H1 (cell line): ENCODE data around the gene GPR176. TPM values are rescaled to one million over a fixed set of nuclear protein-coding genes. Genes with fewer than 3 reads are reported as not detected.

Experiments
- CTCF ChIA-PET: fragments of 300-600 bp; sonication (Branson Sonifier 250); formaldehyde crosslinking; loops from one replicate; lab custom pipeline; 2021; ENCODE audit not compliant: partially characterized antibody; lab: Charles Lee
- POLR2A ChIA-PET: fragments of 300-600 bp; sonication (Branson Sonifier 250); formaldehyde crosslinking; loops from one replicate; lab custom pipeline; 2021; ENCODE audit warnings: inconsistent platforms; ENCODE audit not compliant: partially characterized antibody; lab: Charles Lee
- DNase-seq, 2 experiments: peaks; one replicate each; pipeline versions ENCODE4 v3.0.0 to v3.0.0-alpha.2; 2010 to 2022; ENCODE audit warnings: low spot score in 2 of 2, low read depth in 1 of 2, mixed read lengths in 1 of 2
- FAIRE-seq: peaks from 2 replicates; lab custom pipeline; 2011; peaks lifted over from hg19 to GRCh38; lab: Jason Lieb, UNC
- H2AFZ ChIP-seq: 2 replicates; pipeline ENCODE4 v1.8.1; 2012; ENCODE audit warnings: low read length, inconsistent platforms
- H2AK5ac ChIP-seq: 2 replicates; pipeline ENCODE4 v1.6.1; 2013; ENCODE audit warnings: low read depth, low read length
- H2BK120ac ChIP-seq: replicated peaks from 2 replicates; pipeline ENCODE3; 2013; ENCODE audit warnings: low read depth, low read length, inconsistent platforms
- H2BK12ac ChIP-seq: 2 replicates; pipeline ENCODE4 v1.6.1; 2013; ENCODE audit warnings: low read depth, low read length
- H2BK15ac ChIP-seq: 2 replicates; pipeline ENCODE4 v1.6.1; 2013; ENCODE audit warnings: low read length
- H2BK20ac ChIP-seq: 2 replicates; pipeline ENCODE4 v1.6.1; 2013; ENCODE audit warnings: low read length
- H2BK5ac ChIP-seq: 2 replicates; pipeline ENCODE4 v1.6.1; 2013; ENCODE audit warnings: low read depth, low read length
- H3K14ac ChIP-seq: 2 replicates; pipeline ENCODE4 v1.6.1; 2013; ENCODE audit warnings: inconsistent platforms; ENCODE audit not compliant: insufficient read length
- H3K18ac ChIP-seq: 2 replicates; pipeline ENCODE4 v1.6.1; 2013; ENCODE audit warnings: low read length; ENCODE audit errors: extremely low read depth
- H3K23ac ChIP-seq: 2 replicates; pipeline ENCODE4 v1.6.1; 2013; ENCODE audit warnings: inconsistent platforms; ENCODE audit not compliant: insufficient read length
- H3K23me2 ChIP-seq: 2 replicates; pipeline ENCODE4 v1.6.1; 2013; ENCODE audit warnings: low read depth, low read length
- H3K27ac ChIP-seq: 2 replicates; pipeline ENCODE4 v1.6.1; 2011; ENCODE audit warnings: low read depth, low read length, inconsistent platforms
- H3K27me3 ChIP-seq, 4 experiments: replicated peaks in 1 of 4; 1 replicate in 1 of 4; 2 replicates in 3 of 4; pipeline versions ENCODE4 v1.6.1 to v1.8.1; 2011 to 2013; ENCODE audit warnings: low read length in 3 of 4, mild to moderate bottlenecking in 3 of 4, inconsistent platforms in 2 of 4, mixed read lengths in 2 of 4, moderate library complexity in 1 of 4; ENCODE audit not compliant: control insufficient read depth in 3 of 4, insufficient read depth in 3 of 4; ENCODE audit errors: extremely low read depth in 1 of 4
- H3K36me3 ChIP-seq, 4 experiments: 2 replicates each; pipeline versions ENCODE4 v1.6.1 to v1.8.1; 2011 to 2013; ENCODE audit warnings: mild to moderate bottlenecking in 4 of 4, low read length in 3 of 4, moderate library complexity in 2 of 4, control low read depth in 1 of 4, inconsistent platforms in 1 of 4; ENCODE audit not compliant: insufficient read depth in 4 of 4, control insufficient read depth in 2 of 4
- H3K4ac ChIP-seq: replicated peaks from 2 replicates; pipeline ENCODE3; 2013; ENCODE audit warnings: low read length, low read depth, mixed read lengths, inconsistent platforms; ENCODE audit not compliant: insufficient read length
- H3K4me1 ChIP-seq, 4 experiments: replicated peaks in 1 of 4; 1 replicate in 1 of 4; 2 replicates in 3 of 4; pipeline versions ENCODE4 v1.6.1 to v1.8.1; 2011 to 2013; ENCODE audit warnings: low read length in 3 of 4, inconsistent platforms in 2 of 4, mixed read lengths in 1 of 4; ENCODE audit not compliant: insufficient read depth in 4 of 4, control insufficient read depth in 3 of 4
- H3K4me2 ChIP-seq, 2 experiments: 2 replicates each; pipeline versions ENCODE4 v1.6.1 to v1.8.1; 2011 to 2013; ENCODE audit warnings: low read depth in 2 of 2, low read length in 2 of 2, control low read depth in 1 of 2, inconsistent platforms in 1 of 2, mild to moderate bottlenecking in 1 of 2; ENCODE audit not compliant: insufficient read depth in 1 of 2
- H3K4me3 ChIP-seq, 4 experiments: fragments of 200-600, 300-600 bp in 1 of 4; sonication (generic), shearing (Covaris generic), sonication (Bioruptor Twin) in 1 of 4; 2 replicates each; pipeline versions ENCODE4 v1.5.1 to v1.8.1; 2011 to 2016; ENCODE audit warnings: low read length in 4 of 4, low read depth in 3 of 4, control low read depth in 2 of 4, inconsistent platforms in 2 of 4, mild to moderate bottlenecking in 2 of 4, mixed read lengths in 1 of 4, moderate library complexity in 1 of 4; ENCODE audit not compliant: insufficient read depth in 2 of 4; ENCODE audit errors: extremely low read depth in 1 of 4
- H3K56ac ChIP-seq: replicated peaks from 2 replicates; pipeline ENCODE3; 2013; ENCODE audit warnings: low read depth, mild to moderate bottlenecking, mixed read lengths, low read length, inconsistent platforms; ENCODE audit not compliant: insufficient read length
- H3K79me1 ChIP-seq: 2 replicates; pipeline ENCODE4 v1.6.1; 2013; ENCODE audit warnings: low read depth, low read length, control low read depth
- H3K79me2 ChIP-seq, 2 experiments: 2 replicates each; pipeline versions ENCODE4 v1.6.1 to v1.8.1; 2012 to 2013; ENCODE audit warnings: low read length in 2 of 2, mild to moderate bottlenecking in 2 of 2, inconsistent platforms in 1 of 2; ENCODE audit not compliant: insufficient read depth in 2 of 2, control insufficient read depth in 1 of 2
- H3K9ac ChIP-seq, 4 experiments: replicated peaks in 1 of 4; 1 replicate in 1 of 4; 2 replicates in 3 of 4; pipeline versions ENCODE4 v1.6.1 to v1.8.1; 2011 to 2013; ENCODE audit warnings: low read depth in 3 of 4, low read length in 3 of 4, control low read depth in 2 of 4, mild to moderate bottlenecking in 2 of 4, moderate library complexity in 2 of 4, inconsistent platforms in 1 of 4; ENCODE audit errors: extremely low read depth in 1 of 4
- H3K9me3 ChIP-seq, 2 experiments: 2 replicates each; pipeline versions ENCODE4 v1.6.1 to v1.8.1; 2012 to 2013; ENCODE audit warnings: mild to moderate bottlenecking in 2 of 2, moderate library complexity in 2 of 2, control low read depth in 1 of 2, inconsistent platforms in 1 of 2, low read depth in 1 of 2, low read length in 1 of 2, mixed read lengths in 1 of 2; ENCODE audit not compliant: insufficient read depth in 2 of 2
- H4K20me1 ChIP-seq, 2 experiments: replicated peaks in 1 of 2; 2 replicates each; pipeline versions ENCODE3 to v1.8.1; 2011 to 2013; ENCODE audit warnings: inconsistent platforms in 2 of 2, low read length in 2 of 2, mild to moderate bottlenecking in 1 of 2; ENCODE audit not compliant: insufficient read depth in 2 of 2, control insufficient read depth in 1 of 2
- H4K5ac ChIP-seq: 2 replicates; pipeline ENCODE4 v1.6.1; 2013; ENCODE audit warnings: low read length, low read depth, mixed read lengths, inconsistent platforms; ENCODE audit not compliant: insufficient read length
- H4K8ac ChIP-seq: 2 replicates; pipeline ENCODE4 v1.8.0; 2013; ENCODE audit warnings: mild to moderate bottlenecking, moderate library complexity, low read length, inconsistent platforms; ENCODE audit not compliant: insufficient read depth; ENCODE audit errors: extremely low read depth
- H4K91ac ChIP-seq: replicated peaks from 2 replicates; pipeline ENCODE3; 2013; ENCODE audit warnings: low read length, mixed read lengths, inconsistent platforms; ENCODE audit not compliant: insufficient read length
- BCL11A ChIP-seq, 2 experiments: IDR thresholded peaks; one replicate each; pipeline ENCODE4 v1.6.1; 2011; ENCODE audit warnings: low read depth in 2 of 2, low read length in 2 of 2, mild to moderate bottlenecking in 2 of 2
- CBX5 ChIP-seq: fragments of 300-800, 300-1000 bp; sonication (generic); IDR thresholded peaks from 2 replicates; pipeline ENCODE4 v1.7.1; 2016; ENCODE audit warnings: antibody characterized with exemption, low read length, low read depth
- CBX8 ChIP-seq: fragments of 300-800, 300-1000 bp; sonication (generic); IDR thresholded peaks from 2 replicates; pipeline ENCODE4 v1.7.1; 2016; ENCODE audit warnings: low read depth, low read length, borderline replicate concordance
- CHD1 ChIP-seq: IDR thresholded peaks from 2 replicates; pipeline ENCODE4 v1.6.1; 2012; ENCODE audit warnings: low read depth, low read length, improper control_type of control experiment
- CREB1 ChIP-seq: IDR thresholded peaks from 2 replicates; pipeline ENCODE4 v1.6.1; 2012; ENCODE audit warnings: inconsistent platforms
- E2F6 ChIP-seq: IDR thresholded peaks from 2 replicates; pipeline ENCODE4 v1.6.1; 2012; ENCODE audit warnings: inconsistent platforms
- EZH2 ChIP-seq: fragments of 200-600 bp; sonication (generic); IDR thresholded peaks from 2 replicates; pipeline ENCODE4 v1.7.1; 2012; ENCODE audit warnings: low read depth, mild to moderate bottlenecking, moderate library complexity, low read length, inconsistent platforms; ENCODE audit not compliant: severe bottlenecking
- GABPA ChIP-seq: IDR thresholded peaks from 2 replicates; pipeline ENCODE4 v1.6.1; 2011; ENCODE audit warnings: mild to moderate bottlenecking, low read length, moderate library complexity, borderline replicate concordance; ENCODE audit not compliant: insufficient read depth
- HDAC6 ChIP-seq: IDR thresholded peaks from one replicate; pipeline ENCODE4 v1.7.1; 2012; ENCODE audit warnings: low read depth, mild to moderate bottlenecking, inconsistent platforms, low read length, moderate library complexity
- NRF1 ChIP-seq: IDR thresholded peaks from 2 replicates; pipeline ENCODE4 v1.6.1; 2011; ENCODE audit warnings: mild to moderate bottlenecking, low read depth, low read length, improper control_type of control experiment
- POLR2A ChIP-seq, 2 experiments: IDR thresholded peaks; 1 replicate in 1 of 2; 2 replicates in 1 of 2; pipeline ENCODE4 v1.6.1; 2011; ENCODE audit warnings: low read depth in 2 of 2, low read length in 2 of 2, mild to moderate bottlenecking in 2 of 2; ENCODE audit errors: control extremely low read depth in 1 of 2
- RFX5 ChIP-seq: IDR thresholded peaks from 2 replicates; pipeline ENCODE4 v1.6.1; 2011; ENCODE audit warnings: low read depth, low read length, improper control_type of control experiment, borderline replicate concordance
- SUZ12 ChIP-seq: fragments of 200-600 bp; sonication (generic); IDR thresholded peaks from 2 replicates; pipeline ENCODE4 v1.6.1; 2012; ENCODE audit warnings: mild to moderate bottlenecking, inconsistent platforms, low read length, moderate library complexity, mixed read lengths
- ZNF274 ChIP-seq: IDR thresholded peaks from 2 replicates; pipeline ENCODE4 v1.7.0; 2012; ENCODE audit warnings: low read length, borderline replicate concordance; ENCODE audit errors: extremely low read depth
- WGBS, 2 experiments: shearing (Covaris generic) in 1 of 2; methylation state at CpG; one replicate each; pipeline versions ENCODE4 v1.1.6 to v1.1.7; 2013 to 2015; ENCODE audit warnings: low lambda C conversion rate in 2 of 2, mixed read lengths in 2 of 2, inconsistent platforms in 1 of 2, low coverage in 1 of 2, missing lambda C conversion rate in 1 of 2; ENCODE audit not compliant: insufficient replicate concordance in 2 of 2, insufficient coverage in 1 of 2, insufficient read length in 1 of 2; ENCODE audit errors: extremely low coverage in 1 of 2, missing lambda C conversion rate in 1 of 2; 5-methylcytosine and 5-hydroxymethylcytosine counted together
- polyA plus RNA-seq, 7 experiments: library from polyadenylated mRNA; depleted of rRNA in 3 of 7; stranded (reverse) in 5 of 7; unstranded in 2 of 7; fragments of >200 nt in 5 of 7; fragments of 200-250 nt in 2 of 7; gene quantifications; 1 replicate in 5 of 7; 2 replicates in 1 of 7; 4 replicates in 1 of 7; pipeline versions ENCODE4 v1.2.1 to v1.2.3, GENCODE V29; 2011 to 2013; ENCODE audit warnings: missing spikeins in 2 of 7, mixed read lengths in 2 of 7
- total RNA-seq: library from RNA; stranded (reverse); fragmentation: NEBNext Ultra II Directional; extraction: Animal tissue kit (Norgen Biotek cat#: 25700); gene quantifications from 2 replicates; pipeline ENCODE4 v1.2.1, GENCODE V29; 2021

GPR176 gene
- total and polyA plus RNA-seq, 2 of the 8 experiments (the other 6 are each of a cell fraction or from before 2014, with no cell fraction given), result 190 to 281 TPM

GRCh38 chr15:39819533-39819932 is 100.5 kb downstream of the GPR176 start:
- no peak overlapping the region for H4K5ac ChIP-seq
- WGBS, 2 experiments, result 97% methylated on average over 3 of the region's 3 CpGs; no CpG with 5 or more reads in 1 of the 2 experiments
- 0 out of 8 replicates have a peak, but pooled peaks cover 0 to 4% (median 0%) of the 10 kb centered on the region in 4 experiments for H3K36me3 ChIP-seq
- H3K14ac ChIP-seq, result no peak overlapping the region
- DNase-seq (no peak), FAIRE-seq (no peak)
- no peak overlapping the region for H2AFZ ChIP-seq
- peaks cover 3% of the 10 kb centered on the region for H3K79me1 ChIP-seq
- H3K27me3 ChIP-seq, result no peaks in the 10 kb centered on the region
- no peak overlapping the region for H2BK12ac ChIP-seq
- H4K8ac ChIP-seq, result no peak overlapping the region
- no peaks in the 10 kb centered on the region for H3K23me2 ChIP-seq
- no peak overlapping the region for H3K9ac ChIP-seq
- no peak overlapping the region for H3K4me3 ChIP-seq
- ChIA-PET CTCF (interaction anchor here (1.1 to 2.3 kb wide), 7 partner anchors 8 to 69 kb away, joined by 3 to 8 read pairs (median 4); no protein-coding TSS in a partner anchor), POLR2A (interaction anchor here (1.2 kb wide), 2 partner anchors 10 to 31 kb away, joined by 3 to 4 read pairs; no protein-coding TSS in a partner anchor)
- TF ChIP-seq EZH2 (no peak), RFX5 (no peak), NRF1 (no peak), CHD1 (no peak), CBX8 (no peak), HDAC6 (no peak), POLR2A (IDR thresholded peaks at IDR 0.05; ENCODE audit: control extremely low read depth in 1 of 2, low read depth in 2 of 2, low read length in 2 of 2) (no peak), GABPA (no peak), CBX5 (no peak), SUZ12 (no peak), CREB1 (no peak), ZNF274 (no peak), BCL11A (IDR thresholded peaks at IDR 0.05; ENCODE audit: low read depth in 2 of 2, low read length in 2 of 2) (no peak), E2F6 (no peak)
- no peak overlapping the region for H3K56ac ChIP-seq
- H2BK120ac ChIP-seq, result no peak overlapping the region
- H2AK5ac ChIP-seq, result no peak overlapping the region
- H3K4ac ChIP-seq, result no peak overlapping the region
- H2BK20ac ChIP-seq, result no peak overlapping the region
- H2BK15ac ChIP-seq, result no peak overlapping the region
- H3K18ac ChIP-seq, result no peak overlapping the region
- no peak overlapping the region for H2BK5ac ChIP-seq
- 0 out of 4 replicates have a peak, but pooled peaks cover 0 to 3% of the 10 kb centered on the region in 2 experiments for H3K9me3 ChIP-seq
- no peak overlapping the region for H3K23ac ChIP-seq
- H3K27ac ChIP-seq, result no peak overlapping the region
- no peak overlapping the region for H3K4me2 ChIP-seq
- H4K20me1 ChIP-seq, result peaks cover 4 to 7% of the 10 kb centered on the region in 2 experiments
- peaks cover 7 to 100% of the 10 kb centered on the region in 2 experiments; a peak in 3 of 4 replicates for H3K79me2 ChIP-seq
- H3K4me1 ChIP-seq, result peaks cover 0 to 13% (median 9%) of the 10 kb centered on the region in 4 experiments; a peak in 3 of 7 replicates
- no peak overlapping the region for H4K91ac ChIP-seq
